Measurements from ENCODE around the gene TMEM222. TPM values are rescaled to one million over a fixed set of nuclear protein-coding genes. Genes with fewer than 3 reads are reported as not detected.
A peak's percentile ranks its signal among the peaks of the same experiment; 100 is the strongest.

TMEM222 gene
- total RNA-seq, 1 experiment from 2014 or later: 39.3 TPM

- peak overlapping the region; percentile 74 for H3K27ac ChIP-seq
- H3K27me3 ChIP-seq (replicated peaks): no peaks in the 10 kb centered on the region
- peak; percentile 86 to 96 for DNase-seq (ENCODE audit: low read depth in 1 of 2, low spot score in 2 of 2)
- H3K36me3 ChIP-seq: peaks cover 19% of the 10 kb centered on the region; the same call in 1 of the 2 replicates
- H3K4me1 ChIP-seq (replicated peaks): peaks cover 26% of the 10 kb centered on the region
- no peak overlapping the region for H3K4me3 ChIP-seq
- H3K9me3 ChIP-seq (replicated peaks): no peaks in the 10 kb centered on the region
These were observed 22.3 kb upstream of the TMEM222 start for GRCh38 chr1:27299385-27300271.

GRCh38 chr1:27300341-27301051, 21.5 kb upstream of the TMEM222 start:
- H3K4me3 ChIP-seq: no peak overlapping the region
- DNase-seq (ENCODE audit: low read depth in 1 of 2, low spot score in 2 of 2): peak; percentile 77 to 82
- peaks cover 19% of the 10 kb centered on the region; the same call in 1 of the 2 replicates for H3K36me3 ChIP-seq
- H3K9me3 ChIP-seq (replicated peaks): no peaks in the 10 kb centered on the region
- no peak overlapping the region for H3K27ac ChIP-seq
- no peaks in the 10 kb centered on the region for H3K27me3 ChIP-seq (replicated peaks)
- H3K4me1 ChIP-seq (replicated peaks): peaks cover 26% of the 10 kb centered on the region

- Histone ChIP-seq H3K9me3 (replicated peaks) (no peaks in the 10 kb centered on the region), H3K27ac (no peak overlapping the region), H3K4me3 (no peak overlapping the region), H3K4me1 (replicated peaks) (peaks cover 26% of the 10 kb centered on the region), H3K36me3 (peaks cover 19% of the 10 kb centered on the region; the same call in 1 of the 2 replicates), H3K27me3 (replicated peaks) (no peaks in the 10 kb centered on the region)
- DNase-seq (ENCODE audit: low read depth in 1 of 2, low spot score in 2 of 2): no peak
These were observed 20.9 kb upstream of the TMEM222 start for GRCh38 chr1:27301052-27301422.

GRCh38 chr1:27301582-27302199, 20.3 kb upstream of the TMEM222 start:
- Histone ChIP-seq H3K9me3 (replicated peaks) (no peaks in the 10 kb centered on the region), H3K36me3 (peaks cover 19% of the 10 kb centered on the region; the same call in 1 of the 2 replicates), H3K27me3 (replicated peaks) (no peaks in the 10 kb centered on the region), H3K4me3 (no peak overlapping the region), H3K27ac (no peak overlapping the region), H3K4me1 (replicated peaks) (peaks cover 26% of the 10 kb centered on the region)
- DNase-seq (ENCODE audit: low read depth in 1 of 2, low spot score in 2 of 2): no peak

GRCh38 chr1:27302612-27303011, 19.4 kb upstream of the TMEM222 start:
- H3K27me3 ChIP-seq (replicated peaks): no peaks in the 10 kb centered on the region
- no peak for DNase-seq (ENCODE audit: low read depth in 1 of 2, low spot score in 2 of 2)
- H3K4me3 ChIP-seq: no peak overlapping the region
- peaks cover 26% of the 10 kb centered on the region for H3K4me1 ChIP-seq (replicated peaks)
- H3K27ac ChIP-seq: no peak overlapping the region
- H3K36me3 ChIP-seq: peaks cover 19% of the 10 kb centered on the region; the same call in 1 of the 2 replicates
- H3K9me3 ChIP-seq (replicated peaks): no peaks in the 10 kb centered on the region

- Histone ChIP-seq H3K36me3 (peaks cover 10% of the 10 kb centered on the region; the same call in 1 of the 2 replicates), H3K9me3 (replicated peaks) (no peaks in the 10 kb centered on the region), H3K4me3 (no peak overlapping the region), H3K27me3 (replicated peaks) (no peaks in the 10 kb centered on the region), H3K27ac (no peak overlapping the region), H3K4me1 (replicated peaks) (peaks cover 26% of the 10 kb centered on the region)
- DNase-seq (ENCODE audit: low read depth in 1 of 2, low spot score in 2 of 2): no peak
These were observed 18.5 kb upstream of the TMEM222 start for GRCh38 chr1:27303509-27303908.

GRCh38 chr1:27306071-27306470, 15.9 kb upstream of the TMEM222 start:
- no peak overlapping the region for H3K4me3 ChIP-seq
- peaks cover 2% of the 10 kb centered on the region for H3K4me1 ChIP-seq (replicated peaks)
- DNase-seq (ENCODE audit: low read depth in 1 of 2, low spot score in 2 of 2): no peak
- 0 out of 2 replicates have a peak, but pooled peaks cover 8% of the 10 kb centered on the region for H3K36me3 ChIP-seq
- no peaks in the 10 kb centered on the region for H3K27me3 ChIP-seq (replicated peaks)
- no peaks in the 10 kb centered on the region for H3K9me3 ChIP-seq (replicated peaks)
- no peak overlapping the region for H3K27ac ChIP-seq

GRCh38 chr1:27306892-27307761, 14.8 kb upstream of the TMEM222 start:
- no peak for DNase-seq (ENCODE audit: low read depth in 1 of 2, low spot score in 2 of 2)
- no peak overlapping the region for H3K4me3 ChIP-seq
- H3K9me3 ChIP-seq (replicated peaks): no peaks in the 10 kb centered on the region
- H3K27me3 ChIP-seq (replicated peaks): 0 out of 2 replicates have a peak, but pooled peaks cover 4% of the 10 kb centered on the region
- H3K36me3 ChIP-seq: no peaks in the 10 kb centered on the region
- no peak overlapping the region for H3K27ac ChIP-seq
- H3K4me1 ChIP-seq (replicated peaks): no peaks in the 10 kb centered on the region

- DNase-seq (ENCODE audit: low read depth in 1 of 2, low spot score in 2 of 2): no peak
- Histone ChIP-seq H3K9me3 (replicated peaks) (no peaks in the 10 kb centered on the region), H3K4me1 (replicated peaks) (no peaks in the 10 kb centered on the region), H3K36me3 (no peaks in the 10 kb centered on the region), H3K27ac (no peak overlapping the region), H3K27me3 (replicated peaks) (0 out of 2 replicates have a peak, but pooled peaks cover 4% of the 10 kb centered on the region), H3K4me3 (no peak overlapping the region)
These were observed 13.9 kb upstream of the TMEM222 start for GRCh38 chr1:27307874-27308598.

- H3K4me1 ChIP-seq (replicated peaks): no peaks in the 10 kb centered on the region
- no peak for DNase-seq (ENCODE audit: low read depth in 1 of 2, low spot score in 2 of 2)
- no peaks in the 10 kb centered on the region for H3K9me3 ChIP-seq (replicated peaks)
- no peak overlapping the region for H3K4me3 ChIP-seq
- peaks cover 7% of the 10 kb centered on the region for H3K27me3 ChIP-seq (replicated peaks)
- no peaks in the 10 kb centered on the region for H3K36me3 ChIP-seq
- H3K27ac ChIP-seq: no peak overlapping the region
These were observed 7.8 kb upstream of the TMEM222 start for GRCh38 chr1:27314169-27314568.

GRCh38 chr1:27314737-27315136, 7.2 kb upstream of the TMEM222 start:
- Histone ChIP-seq H3K27ac (no peak overlapping the region), H3K9me3 (replicated peaks) (no peaks in the 10 kb centered on the region)

GRCh38 chr1:27316860-27317259, 5.1 kb upstream of the TMEM222 start:
- Histone ChIP-seq H3K9me3 (replicated peaks) (no peaks in the 10 kb centered on the region), H3K36me3 (no peaks in the 10 kb centered on the region), H3K27me3 (replicated peaks) (peaks cover 4% of the 10 kb centered on the region), H3K27ac (no peak overlapping the region), H3K4me1 (replicated peaks) (0 out of 2 replicates have a peak, but pooled peaks cover 5% of the 10 kb centered on the region), H3K4me3 (no peak overlapping the region)
- DNase-seq (ENCODE audit: low read depth in 1 of 2, low spot score in 2 of 2): no peak

More at GRCh38 chr1:27314737-27315136, 7.2 kb upstream of the TMEM222 start:
- no peaks in the 10 kb centered on the region for H3K36me3 ChIP-seq
- H3K27me3 ChIP-seq (replicated peaks): peaks cover 7% of the 10 kb centered on the region
- H3K4me1 ChIP-seq (replicated peaks): no peaks in the 10 kb centered on the region
- DNase-seq (ENCODE audit: low read depth in 1 of 2, low spot score in 2 of 2): no peak
- no peak overlapping the region for H3K4me3 ChIP-seq
